AG04449 (cell line): ENCODE results near the gene ETS1.

Experiments
- CTCF ChIA-PET: fragments of 350-600 bp; formaldehyde crosslinking; extraction: SDS; loops from one replicate; lab custom pipeline; 2021; ENCODE audit warnings: antibody characterized with exemption; lab: Yijun Ruan, JAX
- POLR2A ChIA-PET: fragments of 400-600, 350-600 bp; formaldehyde crosslinking; extraction: SDS; loops from one replicate; lab custom pipeline; 2020; ENCODE audit warnings: antibody characterized with exemption, inconsistent platforms; lab: Yijun Ruan, JAX
- DNase-seq: peaks from one replicate; pipeline ENCODE4 v3.0.0-alpha.2; 2010; ENCODE audit warnings: low read depth, low spot score
- H3K4me3 ChIP-seq: 2 replicates; pipeline ENCODE4 v1.5.1; 2011; ENCODE audit warnings: low read depth, mild to moderate bottlenecking, control low read depth, low read length
- TF ChIP-seq, protein P1 (sequence below): IDR thresholded peaks from one replicate; pipeline ENCODE4 v1.5.1; 2011; ENCODE audit warnings: mild to moderate bottlenecking, moderate library complexity, low read length, control low read depth, inconsistent platforms; ENCODE audit not compliant: insufficient read depth; ENCODE audit errors: missing control alignments

ETS1 gene

GRCh38 chr11:128629516-128630106 lies 42.3 kb upstream of the ETS1 start:
- TF ChIP-seq, protein P1, sequence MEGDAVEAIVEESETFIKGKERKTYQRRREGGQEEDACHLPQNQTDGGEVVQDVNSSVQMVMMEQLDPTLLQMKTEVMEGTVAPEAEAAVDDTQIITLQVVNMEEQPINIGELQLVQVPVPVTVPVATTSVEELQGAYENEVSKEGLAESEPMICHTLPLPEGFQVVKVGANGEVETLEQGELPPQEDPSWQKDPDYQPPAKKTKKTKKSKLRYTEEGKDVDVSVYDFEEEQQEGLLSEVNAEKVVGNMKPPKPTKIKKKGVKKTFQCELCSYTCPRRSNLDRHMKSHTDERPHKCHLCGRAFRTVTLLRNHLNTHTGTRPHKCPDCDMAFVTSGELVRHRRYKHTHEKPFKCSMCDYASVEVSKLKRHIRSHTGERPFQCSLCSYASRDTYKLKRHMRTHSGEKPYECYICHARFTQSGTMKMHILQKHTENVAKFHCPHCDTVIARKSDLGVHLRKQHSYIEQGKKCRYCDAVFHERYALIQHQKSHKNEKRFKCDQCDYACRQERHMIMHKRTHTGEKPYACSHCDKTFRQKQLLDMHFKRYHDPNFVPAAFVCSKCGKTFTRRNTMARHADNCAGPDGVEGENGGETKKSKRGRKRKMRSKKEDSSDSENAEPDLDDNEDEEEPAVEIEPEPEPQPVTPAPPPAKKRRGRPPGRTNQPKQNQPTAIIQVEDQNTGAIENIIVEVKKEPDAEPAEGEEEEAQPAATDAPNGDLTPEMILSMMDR, result no peak
- POLR2A ChIA-PET, result no interaction called here
- CTCF ChIA-PET, result interaction anchor here (0.8 to 8.3 kb wide), 50 partner anchors 9 to 600 kb away, joined by 3 to 490 read pairs (median 9); no protein-coding TSS in a partner anchor
- H3K4me3 ChIP-seq, result no peak overlapping the region
- DNase-seq, result no peak

DNA sequence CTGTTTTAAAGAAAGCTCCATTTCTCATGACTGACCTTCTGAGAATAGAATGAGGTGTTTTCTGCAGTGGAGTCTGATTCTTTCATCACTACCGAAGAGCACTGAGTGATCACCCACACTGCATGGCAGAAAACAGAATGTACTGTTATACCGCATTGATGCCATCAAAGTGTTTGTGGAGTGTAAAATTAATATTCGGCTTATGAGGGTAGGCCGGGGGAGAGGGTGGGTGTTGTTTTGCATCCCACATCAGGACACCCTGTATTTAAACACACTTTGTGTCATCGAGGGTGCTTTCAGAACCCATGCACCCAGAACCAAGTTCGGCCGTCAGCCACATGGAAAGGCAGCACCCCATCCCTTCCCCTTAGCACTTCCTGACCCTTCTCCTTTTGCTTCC lies 41.3 kb upstream of the ETS1 start:
- TF ChIP-seq, protein P1, result no peak
- no peak for DNase-seq
- CTCF ChIA-PET, result interaction anchor here (0.6 to 8.3 kb wide), 15 partner anchors 8 to 462 kb away, joined by 3 to 490 read pairs (median 39); no protein-coding TSS in a partner anchor
- POLR2A ChIA-PET, result no interaction called here
- no peak overlapping the region for H3K4me3 ChIP-seq

GRCh38 chr11:128628325-128628673 lies 40.9 kb upstream of the ETS1 start:
- no peak for DNase-seq
- H3K4me3 ChIP-seq, result no peak overlapping the region
- TF ChIP-seq, protein P1, result no peak
- ChIA-PET POLR2A (no interaction called here), CTCF (interaction anchor here (0.6 to 8.3 kb wide), 13 partner anchors 7 to 462 kb away, joined by 3 to 490 read pairs (median 54); no protein-coding TSS in a partner anchor)

GRCh38 chr11:128627666-128628324 lies 40.4 kb upstream of the ETS1 start:
- TF ChIP-seq, protein P1, result no peak
- POLR2A ChIA-PET, result no interaction called here
- no peak for DNase-seq
- H3K4me3 ChIP-seq, result no peak overlapping the region
- CTCF ChIA-PET, result interaction anchor here (0.6 to 8.3 kb wide), 12 partner anchors 7 to 461 kb away, joined by 3 to 490 read pairs (median 70); no protein-coding TSS in a partner anchor

DNA sequence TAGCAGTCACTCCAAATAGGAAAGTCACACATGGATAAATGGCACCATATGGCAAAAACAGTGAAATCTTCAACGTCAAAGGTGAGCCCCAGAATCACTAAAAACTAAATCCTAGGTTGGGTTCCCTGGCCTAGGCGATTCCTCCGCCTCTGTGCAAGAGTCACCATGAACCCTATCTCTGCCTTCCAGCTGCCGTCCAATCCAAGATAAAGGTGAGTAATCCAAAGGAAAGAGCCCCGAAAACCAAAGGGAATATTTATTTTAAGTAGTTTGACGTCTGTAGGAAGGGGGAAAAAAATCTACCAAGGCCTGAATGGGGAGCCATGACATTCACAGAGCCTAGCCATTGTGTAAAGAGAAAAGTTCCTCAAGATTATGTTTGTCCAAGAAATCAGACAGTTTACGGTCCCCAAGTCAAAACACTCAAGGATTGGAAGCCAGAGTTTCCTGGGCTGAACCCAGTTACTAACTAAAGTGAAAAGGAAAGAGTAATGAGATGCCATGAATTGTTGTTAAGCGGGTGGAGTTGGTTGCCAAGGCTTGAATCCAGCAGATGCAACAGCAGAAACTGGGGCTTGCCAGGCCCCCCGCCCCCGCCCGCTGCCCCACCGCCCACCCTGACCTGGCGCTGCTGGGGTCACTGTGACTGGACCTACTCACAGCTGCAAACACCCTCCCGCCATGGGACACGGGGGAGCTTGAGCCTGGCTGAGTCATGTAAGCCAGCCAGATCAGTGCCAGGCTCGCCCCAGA lies 39.7 kb upstream of the ETS1 start:
- ChIA-PET CTCF (interaction anchor here (0.7 to 8.3 kb wide), 5 partner anchors 27 to 460 kb away, joined by 3 to 490 read pairs (median 106); no protein-coding TSS in a partner anchor), POLR2A (no interaction called here)
- H3K4me3 ChIP-seq, result no peak overlapping the region
- DNase-seq, result no peak
- TF ChIP-seq, protein P1, result no peak
